Rectal smooth muscle tissue (tissue), 1 donor: ENCODE results near the gene CDA.
"Not testable (repeated sequence)": the region's sequence is repeated elsewhere in the genome, so short reads cannot be mapped to it uniquely, and the experiment has no call there.

Experiments used
- H3K27ac ChIP-seq: one replicate; pipeline ENCODE4 v1.7.0; 2013; ENCODE audit warnings: low read depth, low read length, inconsistent platforms
- H3K27me3 ChIP-seq: one replicate; pipeline ENCODE4 v1.7.0; 2013; ENCODE audit warnings: low read length; ENCODE audit not compliant: control insufficient read depth, insufficient read depth
- H3K36me3 ChIP-seq: one replicate; pipeline ENCODE4 v1.7.0; 2013; ENCODE audit warnings: low read length; ENCODE audit not compliant: control insufficient read depth, insufficient read depth
- H3K4me1 ChIP-seq: one replicate; pipeline ENCODE4 v1.7.0; 2013; ENCODE audit warnings: low read length; ENCODE audit not compliant: control insufficient read depth, insufficient read depth
- H3K4me3 ChIP-seq: one replicate; pipeline ENCODE4 v1.7.0; 2013; ENCODE audit warnings: low read length
- H3K9ac ChIP-seq: one replicate; pipeline ENCODE4 v1.7.0; 2013; ENCODE audit warnings: low read length

The CDA gene

DNA sequence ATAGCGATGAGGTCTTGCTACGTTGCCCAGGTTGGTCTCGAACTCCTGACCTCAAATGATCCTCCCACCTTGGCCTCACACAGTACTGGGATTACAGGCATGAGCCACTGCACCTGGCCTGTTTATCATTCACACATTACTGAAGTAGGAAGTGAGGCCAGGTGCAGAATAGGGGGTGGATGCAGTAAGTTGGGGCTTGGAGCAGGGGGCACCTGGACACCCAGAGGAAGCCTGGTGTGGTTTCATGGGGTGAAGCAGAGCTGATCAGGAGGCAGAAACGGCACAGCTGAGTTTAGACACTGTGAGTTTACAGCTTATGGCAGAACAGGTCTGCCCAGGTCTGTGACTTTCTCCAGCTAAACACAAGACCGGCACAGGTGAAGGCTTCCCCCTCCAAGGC lies 4.9 kb downstream of the CDA start:
- H3K27ac ChIP-seq, result no peak overlapping the region
- H3K27me3 ChIP-seq, result peaks cover under 1% of the 10 kb centered on the region
- H3K4me1 ChIP-seq, result no peaks in the 10 kb centered on the region
- no peak overlapping the region for H3K4me3 ChIP-seq
- H3K9ac ChIP-seq, result no peak overlapping the region
- no peaks in the 10 kb centered on the region for H3K36me3 ChIP-seq

DNA sequence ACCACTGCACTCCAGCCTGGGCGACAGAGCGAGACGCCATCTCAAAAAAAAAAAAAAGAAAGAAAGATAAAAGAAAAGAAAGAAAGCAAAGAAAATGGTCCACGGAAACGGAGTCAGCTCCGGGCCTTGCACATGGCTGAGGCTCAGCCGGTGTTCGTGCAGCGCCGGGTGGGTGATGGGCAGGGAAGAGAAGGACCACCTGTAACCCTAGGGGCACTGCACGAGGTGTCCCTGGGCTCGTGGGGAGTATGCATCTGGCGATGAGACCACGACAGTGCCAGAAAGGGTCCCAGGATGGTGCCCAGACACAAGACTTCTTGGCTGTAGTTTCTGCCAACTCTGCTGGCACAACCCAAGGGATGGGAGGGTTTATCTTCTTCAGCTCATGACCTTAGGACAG lies 5.8 kb downstream of the CDA start:
- Histone ChIP-seq H3K9ac (no peak overlapping the region), H3K4me3 (no peak overlapping the region), H3K27ac (no peak overlapping the region), H3K27me3 (no peaks in the 10 kb centered on the region), H3K4me1 (no peaks in the 10 kb centered on the region), H3K36me3 (no peaks in the 10 kb centered on the region)

DNA sequence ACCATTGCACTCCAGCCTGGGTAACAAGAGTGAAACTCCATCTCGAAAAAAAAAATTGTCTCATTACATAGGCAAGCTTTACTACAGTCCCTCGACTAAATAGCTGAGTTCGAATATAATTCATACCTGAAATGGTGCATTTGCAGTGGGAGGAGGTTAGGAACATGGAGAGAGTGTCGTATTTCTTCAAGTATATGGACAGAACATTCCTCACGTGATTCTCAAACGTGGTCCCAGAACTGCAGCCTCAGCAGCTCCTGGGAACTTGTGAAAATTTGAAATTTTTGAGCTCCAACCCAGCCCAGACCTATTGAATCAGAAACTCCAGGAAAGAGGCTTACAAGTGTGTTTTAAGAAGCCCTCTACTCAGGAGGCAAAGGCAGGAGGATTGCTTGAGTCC lies 7.2 kb downstream of the CDA start:
- Histone ChIP-seq H3K36me3 (no peaks in the 10 kb centered on the region), H3K4me1 (no peaks in the 10 kb centered on the region), H3K9ac (no peak overlapping the region), H3K27me3 (no peaks in the 10 kb centered on the region), H3K27ac (no peak overlapping the region), H3K4me3 (no peak overlapping the region)

DNA sequence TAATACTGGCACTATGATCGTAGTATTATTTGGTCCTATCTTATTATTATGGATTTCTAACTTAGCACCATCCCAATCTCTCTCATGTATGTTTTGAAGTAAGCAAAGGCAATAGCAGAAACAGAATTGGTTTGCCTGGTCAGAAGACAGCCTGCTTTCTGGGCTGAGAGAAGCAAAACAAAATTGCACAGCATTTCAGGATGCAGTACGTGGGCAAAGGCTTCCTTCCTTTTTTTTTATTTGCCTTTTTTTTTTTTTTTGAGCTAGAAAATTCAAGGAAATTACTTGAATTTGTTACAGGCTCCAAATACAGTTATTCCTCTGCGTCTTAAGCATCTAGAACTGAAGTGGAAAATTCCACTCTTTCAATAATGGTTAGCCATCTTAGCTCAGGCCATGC lies 8.8 kb downstream of the CDA start:
- Histone ChIP-seq H3K9ac (no peak overlapping the region), H3K27me3 (no peaks in the 10 kb centered on the region), H3K36me3 (no peaks in the 10 kb centered on the region), H3K4me1 (no peaks in the 10 kb centered on the region), H3K4me3 (no peak overlapping the region), H3K27ac (no peak overlapping the region)

DNA sequence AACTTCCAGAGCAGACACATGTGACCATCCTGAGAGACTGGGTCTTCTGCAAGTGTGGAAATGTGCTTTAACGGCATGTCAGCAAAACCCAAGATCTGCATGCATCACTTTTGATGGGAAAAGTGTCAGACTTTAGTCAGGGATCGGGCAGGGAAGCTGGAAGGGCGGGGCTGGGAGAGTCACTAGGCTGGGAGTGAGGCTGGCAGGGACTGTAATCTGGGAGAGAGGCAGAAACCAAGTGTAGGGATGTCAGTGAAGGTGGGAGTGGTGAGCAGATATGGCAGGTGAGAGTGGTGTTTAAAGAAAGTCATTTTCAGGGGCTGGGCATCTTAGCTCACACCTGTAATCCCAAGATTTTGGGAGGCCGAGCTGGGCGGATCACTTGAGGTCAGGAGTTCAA lies 11.3 kb downstream of the CDA start:
- no peak overlapping the region for H3K27ac ChIP-seq
- H3K4me1 ChIP-seq, result no peaks in the 10 kb centered on the region

DNA sequence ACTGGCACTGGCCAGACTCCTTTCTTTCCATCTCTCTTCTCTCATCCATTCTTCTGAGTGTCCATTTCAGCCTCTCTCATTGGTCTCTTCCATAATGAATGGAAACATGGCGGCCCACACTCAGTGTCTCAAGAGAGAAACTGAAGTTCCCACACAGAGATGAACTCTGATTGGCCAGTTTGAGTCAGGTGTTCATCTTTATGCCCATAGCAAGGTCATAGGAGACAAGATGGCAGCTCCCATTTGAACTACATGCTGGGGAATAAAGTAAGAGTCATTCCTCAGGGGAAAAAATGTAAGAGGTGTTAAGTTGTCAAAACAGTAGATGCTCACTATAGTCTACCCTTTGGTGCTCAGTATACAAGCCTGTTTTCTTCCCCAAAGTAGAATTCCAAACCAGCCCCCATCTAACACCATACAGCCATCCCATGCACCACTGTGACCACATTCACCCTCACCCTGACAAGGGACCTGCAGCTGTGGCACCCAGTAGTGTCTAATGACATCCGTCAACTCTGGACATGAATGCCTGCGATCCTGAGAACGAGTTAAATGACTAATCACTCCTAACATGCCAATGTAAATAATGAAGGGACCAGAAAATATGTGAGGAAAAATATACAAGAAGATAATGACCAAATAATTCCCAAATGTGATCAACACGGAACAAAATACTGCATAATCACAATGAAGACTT lies 12.4 kb downstream of the CDA start:
- H3K4me1 ChIP-seq, result no peaks in the 10 kb centered on the region
- no peaks in the 10 kb centered on the region for H3K27me3 ChIP-seq
- no peak overlapping the region for H3K9ac ChIP-seq
- H3K36me3 ChIP-seq, result no peaks in the 10 kb centered on the region
- no peak overlapping the region for H3K27ac ChIP-seq
- no peak overlapping the region for H3K4me3 ChIP-seq

More for the DNA sequence above, 11.3 kb downstream of the CDA start:
- H3K27me3 ChIP-seq, result no peaks in the 10 kb centered on the region
- H3K36me3 ChIP-seq, result no peaks in the 10 kb centered on the region
- H3K4me3 ChIP-seq, result no peak overlapping the region
- no peak overlapping the region for H3K9ac ChIP-seq

DNA sequence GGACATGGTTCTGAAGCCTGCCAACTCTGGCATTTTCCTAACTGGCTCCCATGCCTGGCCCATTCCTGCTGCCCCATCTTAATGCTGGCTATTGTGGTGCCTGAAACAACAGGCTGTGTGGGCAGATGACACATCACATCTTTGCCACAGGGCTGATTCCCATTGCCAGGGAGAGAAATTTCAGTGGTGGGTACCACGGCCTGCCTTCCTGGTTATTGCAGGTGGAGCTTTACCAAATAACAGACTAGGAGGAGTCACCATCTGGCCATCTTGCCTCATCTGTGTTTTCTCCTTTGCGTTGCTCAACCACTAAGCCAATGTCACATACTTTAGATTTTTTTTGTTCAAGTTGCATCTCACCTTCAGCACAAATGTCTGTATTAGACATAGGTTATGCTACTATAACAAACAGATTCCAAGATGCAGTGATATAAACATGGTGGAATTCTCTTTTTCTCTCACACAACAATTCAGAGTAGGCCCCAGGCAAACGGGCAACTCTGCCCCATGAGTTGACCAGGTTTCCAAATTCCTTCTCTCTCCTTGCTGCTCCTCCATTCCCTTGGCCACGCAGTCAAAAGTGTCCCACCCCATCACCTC lies 14.1 kb downstream of the CDA start:
- no peaks in the 10 kb centered on the region for H3K4me1 ChIP-seq
- H3K27ac ChIP-seq, result no peak overlapping the region
- no peaks in the 10 kb centered on the region for H3K36me3 ChIP-seq
- H3K9ac ChIP-seq, result no peak overlapping the region
- no peaks in the 10 kb centered on the region for H3K27me3 ChIP-seq
- H3K4me3 ChIP-seq, result no peak overlapping the region

DNA sequence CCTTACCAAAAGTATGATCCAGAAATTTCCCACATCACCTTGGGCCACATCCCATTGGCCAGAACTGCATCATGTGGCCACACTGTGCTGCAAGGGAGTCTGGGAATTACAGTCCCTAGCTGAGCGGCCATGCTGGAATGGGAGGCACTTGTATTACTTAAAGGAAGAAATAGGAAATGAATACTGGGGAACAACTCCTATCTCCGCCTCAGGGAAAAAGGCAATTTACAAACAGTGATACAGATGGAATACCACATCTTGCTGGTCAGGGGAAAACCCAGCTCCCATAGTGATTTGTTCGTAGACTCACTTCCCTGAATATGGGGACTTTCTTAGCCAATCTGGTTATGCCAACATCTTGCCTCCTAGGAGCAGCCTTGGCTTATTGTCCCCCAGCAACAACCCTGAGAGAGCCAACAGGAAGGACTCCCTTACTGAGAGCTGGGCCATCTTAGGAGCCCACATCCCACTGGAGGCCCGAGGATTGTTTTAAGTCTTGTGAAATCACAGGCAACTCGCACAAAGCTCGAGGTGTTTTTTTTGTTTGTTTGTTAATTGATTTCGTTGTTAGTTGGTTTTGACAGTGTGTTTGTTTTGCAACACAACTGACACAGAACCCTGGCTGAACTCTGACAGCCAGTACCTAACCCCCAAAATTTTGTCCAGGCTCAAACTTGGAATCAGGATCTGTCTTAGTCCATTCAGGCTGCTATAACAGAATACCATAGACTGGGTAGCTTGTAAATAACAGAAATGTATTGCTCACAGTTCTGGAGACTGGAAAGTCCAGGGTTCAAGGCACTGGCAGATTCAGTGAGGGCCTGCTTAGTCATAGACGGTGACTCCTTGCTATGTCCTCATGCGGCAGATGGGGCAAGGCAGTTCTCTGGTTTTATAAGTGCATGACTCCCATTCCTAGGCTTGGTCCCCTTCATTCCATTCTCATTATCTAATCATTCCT lies 14.9 kb downstream of the CDA start:
- Histone ChIP-seq H3K36me3 (no peaks in the 10 kb centered on the region), H3K27ac (no peak overlapping the region), H3K27me3 (no peaks in the 10 kb centered on the region), H3K4me3 (no peak overlapping the region), H3K9ac (no peak overlapping the region), H3K4me1 (no peaks in the 10 kb centered on the region)

DNA sequence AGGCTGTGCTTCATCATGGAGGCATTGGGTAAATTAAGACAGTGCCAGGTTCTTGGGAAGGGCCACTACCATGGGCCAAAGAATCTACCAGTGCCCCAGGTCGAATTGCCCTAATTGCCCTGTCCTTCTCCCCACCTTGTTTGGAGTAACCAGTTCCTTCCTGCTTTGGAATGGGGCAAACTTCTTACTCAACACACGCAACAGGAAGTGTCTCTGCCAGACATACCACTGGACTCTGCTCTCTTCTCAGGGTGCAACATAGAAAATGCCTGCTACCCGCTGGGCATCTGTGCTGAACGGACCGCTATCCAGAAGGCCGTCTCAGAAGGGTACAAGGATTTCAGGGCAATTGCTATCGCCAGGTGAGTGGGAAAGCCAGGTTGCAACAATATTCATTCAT lies 15.8 kb downstream of the CDA start:
- H3K27me3 ChIP-seq, result no peaks in the 10 kb centered on the region
- no peak overlapping the region for H3K27ac ChIP-seq
- H3K9ac ChIP-seq, result no peak overlapping the region
- no peaks in the 10 kb centered on the region for H3K36me3 ChIP-seq
- H3K4me1 ChIP-seq, result no peaks in the 10 kb centered on the region
- H3K4me3 ChIP-seq, result no peak overlapping the region

DNA sequence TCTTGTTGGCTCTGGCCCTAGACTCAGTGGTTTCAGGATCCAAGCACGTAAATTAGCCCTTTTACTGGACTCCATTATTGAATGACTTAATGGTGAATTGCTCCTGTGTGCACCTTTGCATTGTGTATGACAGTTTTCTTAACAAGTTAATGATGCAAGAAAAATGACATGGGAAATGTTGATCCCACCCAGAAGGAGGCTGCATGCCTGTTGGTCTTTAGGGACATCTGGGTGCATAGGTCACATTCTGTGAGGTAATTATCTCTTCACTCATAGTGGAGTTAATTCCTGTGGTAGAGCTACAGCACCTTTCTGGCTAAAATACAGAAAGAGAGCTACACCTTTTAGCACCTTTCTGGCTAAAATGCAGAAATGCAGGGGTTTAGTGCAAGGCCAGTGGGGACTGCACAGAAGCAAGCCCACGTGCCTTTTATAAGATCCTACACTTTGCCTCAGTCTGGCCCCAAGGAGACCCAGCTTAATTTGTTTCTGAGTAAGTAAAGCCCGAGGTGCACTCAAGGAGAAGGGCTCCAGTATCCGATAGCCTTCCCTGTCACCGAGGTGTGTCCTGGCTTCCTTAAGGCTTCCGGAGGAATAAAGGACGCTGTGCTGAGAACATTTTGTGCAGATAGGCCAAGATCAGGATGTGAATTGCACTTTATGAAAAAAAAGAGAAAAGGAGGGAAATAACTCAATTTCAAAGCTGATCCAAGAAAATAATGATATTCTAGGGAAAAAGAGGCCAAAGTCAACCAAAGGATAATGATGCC lies 18.1 kb downstream of the CDA start:
- not testable (repeated sequence) for H3K4me1 ChIP-seq, H3K4me3 ChIP-seq, H3K27me3 ChIP-seq, H3K9ac ChIP-seq, H3K27ac ChIP-seq, H3K36me3 ChIP-seq

DNA sequence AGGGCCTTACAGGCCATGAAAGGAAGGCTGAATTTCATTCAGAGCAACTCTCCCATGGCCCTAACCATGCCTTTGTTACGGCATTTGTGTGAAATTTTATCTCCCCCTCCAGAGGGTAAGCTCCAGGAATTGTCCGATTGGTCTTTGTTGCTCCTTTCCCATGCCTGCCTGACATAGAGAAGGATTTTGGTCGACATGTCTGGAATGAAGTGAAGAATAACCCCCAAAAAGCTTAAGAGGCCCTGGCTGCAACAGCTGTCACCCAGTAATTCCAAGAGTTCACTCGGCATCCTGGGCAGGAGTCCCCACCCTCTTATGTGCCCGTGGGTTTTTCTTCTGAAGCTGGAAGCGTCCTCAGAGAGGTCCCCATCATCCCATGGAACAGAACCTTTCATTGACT lies 20.6 kb downstream of the CDA start:
- Histone ChIP-seq H3K4me3 (no peak overlapping the region), H3K4me1 (peaks cover 3% of the 10 kb centered on the region), H3K27ac (no peak overlapping the region), H3K27me3 (no peaks in the 10 kb centered on the region), H3K36me3 (no peaks in the 10 kb centered on the region), H3K9ac (no peak overlapping the region)

DNA sequence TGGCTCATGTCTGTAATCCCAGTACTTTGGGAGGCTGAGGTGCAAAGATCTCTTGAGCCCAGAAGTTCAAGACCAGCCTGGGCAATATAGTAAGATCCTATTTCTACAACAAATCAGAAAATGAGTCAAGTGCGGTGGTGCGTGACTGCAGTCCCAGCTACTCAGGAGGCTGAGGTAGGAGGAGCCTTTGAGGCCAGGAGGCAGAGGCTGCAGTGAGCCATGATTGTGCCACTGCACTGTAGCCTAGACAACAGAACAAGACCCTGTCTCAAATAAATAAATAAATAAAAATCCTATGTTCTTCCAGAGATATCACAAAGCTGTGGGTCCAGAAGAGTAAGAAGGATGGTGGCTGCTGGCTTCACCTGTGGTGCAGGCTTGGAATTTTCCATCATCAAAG lies 22.1 kb downstream of the CDA start:
- H3K4me3 ChIP-seq, result no peak overlapping the region
- H3K27ac ChIP-seq, result no peak overlapping the region
- H3K9ac ChIP-seq, result no peak overlapping the region
- no peaks in the 10 kb centered on the region for H3K36me3 ChIP-seq
- peaks cover 3% of the 10 kb centered on the region for H3K4me1 ChIP-seq
- H3K27me3 ChIP-seq, result no peaks in the 10 kb centered on the region
